HepG2 (cell line): ENCODE data around the gene SEPTIN2. TPM values are rescaled to one million over a fixed set of nuclear protein-coding genes. Genes with fewer than 3 reads are reported as not detected.

Source experiments
- DNMT1 ChIP-seq: sonication (generic); formaldehyde crosslinking; IDR thresholded peaks from 2 replicates; pipeline ENCODE4 v1.5.1; 2020; ENCODE audit warnings: mild to moderate bottlenecking, missing genetic modification reagents
- DZIP1 ChIP-seq: sonication (generic); formaldehyde crosslinking; IDR thresholded peaks from 2 replicates; pipeline ENCODE4 v1.5.0; 2020; ENCODE audit warnings: mild to moderate bottlenecking, missing genetic modification reagents
- ELF3 ChIP-seq: IDR thresholded peaks from 2 replicates; pipeline ENCODE4 v1.6.1; 2016; ENCODE audit warnings: missing genetic modification reagents, missing compliant biosample characterization
- FOXO1 ChIP-seq: sonication (generic); formaldehyde crosslinking; IDR thresholded peaks from 2 replicates; pipeline ENCODE4 v1.4.0; 2020; ENCODE audit warnings: missing genetic modification reagents
- KDM1A ChIP-seq: IDR thresholded peaks from 2 replicates; pipeline ENCODE4 v1.6.1; 2016; ENCODE audit warnings: missing compliant biosample characterization
- NCOA5 ChIP-seq: sonication (generic); formaldehyde crosslinking; IDR thresholded peaks from 2 replicates; pipeline ENCODE4 v1.4.0; 2020; ENCODE audit warnings: missing genetic modification reagents
- NFE2L2 ChIP-seq: fragments of 150-350 bp; IDR thresholded peaks from 2 replicates; pipeline ENCODE4 v1.6.1; 2014; ENCODE audit warnings: low read length
- NRL ChIP-seq: sonication (generic); formaldehyde crosslinking; IDR thresholded peaks from 2 replicates; pipeline ENCODE4 v1.5.0; 2020; ENCODE audit warnings: missing genetic modification reagents, mild to moderate bottlenecking, moderate library complexity, borderline replicate concordance
- PPARG ChIP-seq: conservative IDR thresholded peaks from 2 replicates; pipeline ENCODE4 v1.6.1; 2016; ENCODE audit warnings: missing biosample characterization, missing genetic modification reagents
- RCOR2 ChIP-seq: IDR thresholded peaks from 2 replicates; pipeline ENCODE4 v1.6.1; 2016; ENCODE audit warnings: missing biosample characterization, missing genetic modification reagents
- XBP1 ChIP-seq: sonication (generic); formaldehyde crosslinking; IDR thresholded peaks from 2 replicates; pipeline ENCODE4 v1.5.0; 2020; ENCODE audit warnings: missing genetic modification reagents
- ZNF337 ChIP-seq: sonication (generic); formaldehyde crosslinking; IDR thresholded peaks from 2 replicates; pipeline ENCODE4 v1.5.1; 2020; ENCODE audit warnings: missing genetic modification reagents, low read depth, mild to moderate bottlenecking, borderline replicate concordance
- ZNF570 ChIP-seq: sonication (generic); formaldehyde crosslinking; IDR thresholded peaks from 2 replicates; pipeline ENCODE4 v1.4.0; 2020; ENCODE audit warnings: mild to moderate bottlenecking, missing genetic modification reagents, borderline replicate concordance
- ZNF616 ChIP-seq: sonication (generic); formaldehyde crosslinking; IDR thresholded peaks from 2 replicates; pipeline ENCODE4 v1.5.0; 2020; ENCODE audit warnings: low read depth, mild to moderate bottlenecking, missing genetic modification reagents
- ZNF746 ChIP-seq: sonication (generic); formaldehyde crosslinking; IDR thresholded peaks from 2 replicates; pipeline ENCODE4 v1.8.0; 2022; ENCODE audit warnings: mild to moderate bottlenecking, missing genetic modification reagents
- polyA plus RNA-seq, 8 experiments: library from polyadenylated mRNA; depleted of rRNA in 3 of 8; stranded (reverse) in 7 of 8; unstranded in 1 of 8; fragments of >200 nt; fragmentation: Illumina TruSeq in 4 of 8; extraction: Trizol in 4 of 8; gene quantifications; 2 replicates each; pipeline versions ENCODE4 v1.2.1 to v1.2.3, GENCODE V29; 2011 to 2016; ENCODE audit warnings: low read depth in 4 of 8, missing spikeins in 1 of 8, mixed read lengths in 1 of 8; ENCODE audit not compliant: insufficient read depth in 1 of 8
- total RNA-seq, 5 experiments: library from RNA; depleted of rRNA; stranded (reverse); fragments of >200 nt; fragmentation: Illumina TruSeq; extraction: Trizol; gene quantifications; 2 replicates each; pipeline ENCODE4 v1.2.3, GENCODE V29; 2016; ENCODE audit warnings: low read depth in 1 of 5
- TF ChIP-seq, protein P1 (sequence below): sonication (generic); formaldehyde crosslinking; IDR thresholded peaks from 2 replicates; pipeline ENCODE4 v1.5.0; 2020; ENCODE audit warnings: mild to moderate bottlenecking, missing genetic modification reagents, borderline replicate concordance
- TF ChIP-seq, protein P2 (sequence below): sonication (generic); formaldehyde crosslinking; IDR thresholded peaks from 2 replicates; pipeline ENCODE4 v1.8.1; 2023; ENCODE audit warnings: mild to moderate bottlenecking, moderate library complexity, missing genetic modification reagents
- TF ChIP-seq, protein P3 (sequence below), 2 experiments: fragments of 450-650 bp in 1 of 2; sonication (generic) in 1 of 2; formaldehyde crosslinking; IDR thresholded peaks; 2 replicates each; pipeline versions ENCODE4 v1.5.0 to v1.8.0; 2020 to 2022; ENCODE audit warnings: mild to moderate bottlenecking in 1 of 2, missing genetic modification reagents in 1 of 2
- TF ChIP-seq, protein P4 (sequence below): IDR thresholded peaks from 2 replicates; pipeline ENCODE4 v1.6.1; 2016; ENCODE audit warnings: low read depth, control low read depth

Gene SEPTIN2
- total and polyA plus RNA-seq, 2 of the 13 experiments (the other 11 are each of a cell fraction or from before 2014, with no cell fraction given), result 493 to 733 TPM

GRCh38 chr2:241315093-241315878, 439 bp upstream of the SEPTIN2 start, which contains the start of gene HDLBP (continued):
- TF ChIP-seq DZIP1 (CRISPR knock-in tag) (no peak), ZNF746 (no peak; the same call in none of the 2 replicates), RCOR2 (CRISPR knock-in tag) (no peak), XBP1 (no peak), DNMT1 (CRISPR knock-in tag) (peak; percentile 90), NRL (no peak; the same call in 1 of the 2 replicates), ZNF616 (peak; percentile 88; the same call in 1 of the 2 replicates), NFE2L2 (no peak), PPARG (no peak), ELF3 (CRISPR knock-in tag) (peak; percentile 75), NCOA5 (CRISPR knock-in tag) (no peak), ZNF337 (no peak; the same call in 1 of the 2 replicates), ZNF570 (CRISPR knock-in tag) (peak; percentile 92; the same call in 1 of the 2 replicates), FOXO1 (peak; percentile 55), KDM1A (CRISPR knock-in tag) (no peak)
- TF ChIP-seq, protein P1, sequence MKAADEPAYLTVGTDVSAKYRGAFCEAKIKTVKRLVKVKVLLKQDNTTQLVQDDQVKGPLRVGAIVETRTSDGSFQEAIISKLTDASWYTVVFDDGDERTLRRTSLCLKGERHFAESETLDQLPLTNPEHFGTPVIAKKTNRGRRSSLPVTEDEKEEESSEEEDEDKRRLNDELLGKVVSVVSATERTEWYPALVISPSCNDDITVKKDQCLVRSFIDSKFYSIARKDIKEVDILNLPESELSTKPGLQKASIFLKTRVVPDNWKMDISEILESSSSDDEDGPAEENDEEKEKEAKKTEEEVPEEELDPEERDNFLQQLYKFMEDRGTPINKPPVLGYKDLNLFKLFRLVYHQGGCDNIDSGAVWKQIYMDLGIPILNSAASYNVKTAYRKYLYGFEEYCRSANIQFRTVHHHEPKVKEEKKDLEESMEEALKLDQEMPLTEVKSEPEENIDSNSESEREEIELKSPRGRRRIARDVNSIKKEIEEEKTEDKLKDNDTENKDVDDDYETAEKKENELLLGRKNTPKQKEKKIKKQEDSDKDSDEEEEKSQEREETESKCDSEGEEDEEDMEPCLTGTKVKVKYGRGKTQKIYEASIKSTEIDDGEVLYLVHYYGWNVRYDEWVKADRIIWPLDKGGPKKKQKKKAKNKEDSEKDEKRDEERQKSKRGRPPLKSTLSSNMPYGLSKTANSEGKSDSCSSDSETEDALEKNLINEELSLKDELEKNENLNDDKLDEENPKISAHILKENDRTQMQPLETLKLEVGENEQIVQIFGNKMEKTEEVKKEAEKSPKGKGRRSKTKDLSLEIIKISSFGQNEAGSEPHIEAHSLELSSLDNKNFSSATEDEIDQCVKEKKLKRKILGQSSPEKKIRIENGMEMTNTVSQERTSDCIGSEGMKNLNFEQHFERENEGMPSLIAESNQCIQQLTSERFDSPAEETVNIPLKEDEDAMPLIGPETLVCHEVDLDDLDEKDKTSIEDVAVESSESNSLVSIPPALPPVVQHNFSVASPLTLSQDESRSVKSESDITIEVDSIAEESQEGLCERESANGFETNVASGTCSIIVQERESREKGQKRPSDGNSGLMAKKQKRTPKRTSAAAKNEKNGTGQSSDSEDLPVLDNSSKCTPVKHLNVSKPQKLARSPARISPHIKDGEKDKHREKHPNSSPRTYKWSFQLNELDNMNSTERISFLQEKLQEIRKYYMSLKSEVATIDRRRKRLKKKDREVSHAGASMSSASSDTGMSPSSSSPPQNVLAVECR (CRISPR knock-in tag), result peak; percentile 92
- TF ChIP-seq, protein P2, sequence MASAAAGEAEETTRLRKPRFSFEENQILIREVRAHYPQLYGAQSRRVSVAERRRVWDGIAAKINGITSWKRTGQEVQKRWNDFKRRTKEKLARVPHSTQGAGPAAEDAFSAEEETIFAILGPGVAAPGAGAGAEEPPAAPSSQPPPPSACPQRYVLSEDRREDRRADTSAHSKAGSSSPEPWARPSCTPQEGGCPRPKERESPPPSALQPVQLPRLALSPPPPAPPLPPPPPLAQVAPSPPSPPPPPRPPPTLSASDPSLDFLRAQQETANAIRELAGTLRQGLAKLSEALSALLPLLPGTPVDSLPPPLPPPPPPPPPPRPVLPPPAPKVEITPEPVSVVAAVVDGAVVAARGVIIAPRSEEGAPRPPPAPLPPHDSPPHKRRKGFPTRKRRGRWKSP (CRISPR knock-in tag), result no peak; the same call in 1 of the 2 replicates
- TF ChIP-seq, protein P3, sequence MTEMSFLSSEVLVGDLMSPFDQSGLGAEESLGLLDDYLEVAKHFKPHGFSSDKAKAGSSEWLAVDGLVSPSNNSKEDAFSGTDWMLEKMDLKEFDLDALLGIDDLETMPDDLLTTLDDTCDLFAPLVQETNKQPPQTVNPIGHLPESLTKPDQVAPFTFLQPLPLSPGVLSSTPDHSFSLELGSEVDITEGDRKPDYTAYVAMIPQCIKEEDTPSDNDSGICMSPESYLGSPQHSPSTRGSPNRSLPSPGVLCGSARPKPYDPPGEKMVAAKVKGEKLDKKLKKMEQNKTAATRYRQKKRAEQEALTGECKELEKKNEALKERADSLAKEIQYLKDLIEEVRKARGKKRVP (CRISPR knock-in tag; IDR thresholded peaks at IDR 0.05), result peak in 1 of 2 experiments; percentile 78; a peak in 2 of 4 replicates
- TF ChIP-seq, protein P4, sequence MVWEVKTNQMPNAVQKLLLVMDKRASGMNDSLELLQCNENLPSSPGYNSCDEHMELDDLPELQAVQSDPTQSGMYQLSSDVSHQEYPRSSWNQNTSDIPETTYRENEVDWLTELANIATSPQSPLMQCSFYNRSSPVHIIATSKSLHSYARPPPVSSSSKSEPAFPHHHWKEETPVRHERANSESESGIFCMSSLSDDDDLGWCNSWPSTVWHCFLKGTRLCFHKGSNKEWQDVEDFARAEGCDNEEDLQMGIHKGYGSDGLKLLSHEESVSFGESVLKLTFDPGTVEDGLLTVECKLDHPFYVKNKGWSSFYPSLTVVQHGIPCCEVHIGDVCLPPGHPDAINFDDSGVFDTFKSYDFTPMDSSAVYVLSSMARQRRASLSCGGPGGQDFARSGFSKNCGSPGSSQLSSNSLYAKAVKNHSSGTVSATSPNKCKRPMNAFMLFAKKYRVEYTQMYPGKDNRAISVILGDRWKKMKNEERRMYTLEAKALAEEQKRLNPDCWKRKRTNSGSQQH (CRISPR knock-in tag), result peak; percentile 92
